Astrocyte of the cerebellum (primary cell): ENCODE data around the gene IKZF3.

ENCODE experiments used
- DNase-seq: peaks from one replicate; pipeline ENCODE4 v3.0.0-alpha.2; 2011; ENCODE audit warnings: low read depth
- H3K4me3 ChIP-seq: 2 replicates; pipeline ENCODE4 v1.5.1; 2011; ENCODE audit warnings: mild to moderate bottlenecking, low read depth, low read length, moderate library complexity
- in situ Hi-C: cut with HindIII; loops from 2 replicates; pipeline ENCODE4 v1.10.0; 2017; ENCODE audit warnings: low sequenced_read_pairs
- TF ChIP-seq, protein P1 (sequence below): IDR thresholded peaks from 2 replicates; pipeline ENCODE4 v1.5.1; 2012; ENCODE audit warnings: low read length, low read depth, moderate library complexity, mild to moderate bottlenecking; ENCODE audit errors: missing control alignments

Gene IKZF3

DNA sequence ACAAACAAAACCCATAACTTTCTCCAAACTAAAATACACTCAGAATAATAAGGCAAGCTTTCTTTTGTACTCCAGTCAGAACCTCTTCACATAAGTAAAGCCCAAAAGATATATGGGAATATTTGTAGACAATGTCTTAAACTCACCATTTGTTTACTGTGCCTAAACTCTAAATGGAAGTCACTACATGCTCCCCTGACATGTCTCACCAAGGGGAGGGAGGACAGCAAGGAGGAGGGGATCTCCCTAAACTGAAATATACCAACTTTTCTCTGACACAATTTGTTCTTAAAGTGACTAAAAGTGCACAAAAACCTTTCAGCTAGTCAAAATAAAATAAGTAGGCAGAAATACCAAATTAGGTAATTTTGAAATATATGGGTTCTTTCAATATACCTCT, 87.9 kb downstream of the IKZF3 start:
- DNase-seq, result no peak
- in situ Hi-C loops, result no loop called here
- no peak overlapping the region for H3K4me3 ChIP-seq
- TF ChIP-seq, protein P1, sequence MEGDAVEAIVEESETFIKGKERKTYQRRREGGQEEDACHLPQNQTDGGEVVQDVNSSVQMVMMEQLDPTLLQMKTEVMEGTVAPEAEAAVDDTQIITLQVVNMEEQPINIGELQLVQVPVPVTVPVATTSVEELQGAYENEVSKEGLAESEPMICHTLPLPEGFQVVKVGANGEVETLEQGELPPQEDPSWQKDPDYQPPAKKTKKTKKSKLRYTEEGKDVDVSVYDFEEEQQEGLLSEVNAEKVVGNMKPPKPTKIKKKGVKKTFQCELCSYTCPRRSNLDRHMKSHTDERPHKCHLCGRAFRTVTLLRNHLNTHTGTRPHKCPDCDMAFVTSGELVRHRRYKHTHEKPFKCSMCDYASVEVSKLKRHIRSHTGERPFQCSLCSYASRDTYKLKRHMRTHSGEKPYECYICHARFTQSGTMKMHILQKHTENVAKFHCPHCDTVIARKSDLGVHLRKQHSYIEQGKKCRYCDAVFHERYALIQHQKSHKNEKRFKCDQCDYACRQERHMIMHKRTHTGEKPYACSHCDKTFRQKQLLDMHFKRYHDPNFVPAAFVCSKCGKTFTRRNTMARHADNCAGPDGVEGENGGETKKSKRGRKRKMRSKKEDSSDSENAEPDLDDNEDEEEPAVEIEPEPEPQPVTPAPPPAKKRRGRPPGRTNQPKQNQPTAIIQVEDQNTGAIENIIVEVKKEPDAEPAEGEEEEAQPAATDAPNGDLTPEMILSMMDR, result no peak

DNA sequence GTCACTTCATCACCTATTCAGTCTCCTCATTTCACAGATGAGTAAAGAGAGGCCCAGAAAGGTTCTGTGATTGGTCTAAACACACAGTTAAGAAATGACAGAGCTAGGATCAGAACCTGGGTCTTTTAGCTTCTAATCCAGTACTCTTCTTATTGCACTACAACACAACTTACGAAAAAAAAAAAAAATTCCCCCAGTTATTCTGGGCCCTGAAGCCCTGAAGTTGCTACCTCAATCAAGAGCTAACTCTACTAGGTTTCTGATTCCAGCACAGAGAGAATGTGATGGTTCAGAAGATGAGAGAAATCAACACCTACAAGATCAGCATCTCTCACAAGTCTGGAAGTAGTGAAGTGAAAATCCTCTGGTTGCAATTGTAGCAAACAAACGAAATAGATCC, 89.1 kb downstream of the IKZF3 start:
- TF ChIP-seq, protein P1, result no peak
- H3K4me3 ChIP-seq, result no peak overlapping the region
- no peak for DNase-seq
- in situ Hi-C loops, result no loop called here

DNA sequence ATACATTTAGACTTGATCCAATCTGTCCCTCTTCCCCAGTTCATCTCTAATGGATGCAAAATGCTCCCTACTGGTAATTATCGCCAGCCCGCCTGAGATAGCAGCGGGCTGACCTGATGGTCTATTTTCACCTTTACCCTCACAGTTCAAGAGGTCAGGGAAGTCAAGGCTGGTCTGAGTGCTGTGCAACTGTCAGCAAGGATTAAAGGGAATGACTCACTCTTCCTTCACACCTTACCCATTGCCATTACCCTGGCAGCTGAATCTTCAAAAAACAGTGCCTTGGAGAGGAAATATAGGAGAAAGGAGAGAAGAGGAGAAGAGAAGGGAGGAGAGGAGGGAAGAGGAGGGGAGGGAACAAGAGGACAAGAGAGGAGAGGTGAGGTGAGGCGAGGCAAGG, 90.1 kb downstream of the IKZF3 start:
- DNase-seq, result no peak
- in situ Hi-C loops, result no loop called here
- TF ChIP-seq, protein P1, result no peak
- H3K4me3 ChIP-seq, result no peak overlapping the region

DNA sequence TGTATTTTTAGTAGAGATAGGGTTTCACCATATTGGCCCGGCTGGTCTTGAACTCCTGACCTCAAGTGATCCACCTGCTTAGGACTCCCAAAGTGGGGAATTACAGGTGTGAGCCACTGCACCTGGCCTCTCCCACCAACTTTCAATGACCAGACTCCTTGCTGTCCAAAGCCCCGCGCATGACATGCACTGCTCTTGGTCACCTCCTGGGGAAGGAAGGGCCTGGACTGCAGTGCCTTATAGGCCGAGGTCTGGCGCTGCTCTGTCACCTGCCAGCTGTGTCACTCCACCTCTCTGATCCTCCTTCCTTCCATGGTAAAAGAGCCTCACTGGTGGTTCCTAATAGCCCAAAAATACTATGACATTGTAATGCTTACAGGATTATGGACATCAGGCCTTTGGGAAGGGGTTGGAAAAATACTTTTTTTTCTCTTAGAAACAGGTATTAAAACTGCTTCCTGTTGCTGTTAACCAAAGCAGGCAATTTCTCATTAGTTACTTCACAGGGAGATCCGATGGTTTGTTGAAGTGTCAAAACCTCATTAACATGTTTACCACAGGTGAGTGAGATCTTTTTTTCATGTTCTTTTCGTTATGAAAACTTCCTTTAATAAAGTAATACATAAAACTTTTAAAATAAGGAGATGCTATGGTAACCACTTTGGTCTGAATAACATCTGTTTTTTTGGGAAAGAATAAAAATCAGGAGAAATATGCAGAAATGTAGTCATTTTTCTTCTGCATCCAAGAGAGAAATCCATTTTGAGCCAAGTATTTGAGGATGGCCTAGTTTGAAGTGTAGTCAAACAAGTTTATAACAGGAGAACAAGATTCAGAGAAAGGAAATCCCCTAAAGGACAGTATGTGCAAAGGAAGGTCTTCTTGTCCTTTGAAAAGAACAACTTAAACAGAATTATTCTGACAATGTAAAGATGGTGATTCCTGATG, 90.9 kb downstream of the IKZF3 start:
- in situ Hi-C loops, result no loop called here

DNA sequence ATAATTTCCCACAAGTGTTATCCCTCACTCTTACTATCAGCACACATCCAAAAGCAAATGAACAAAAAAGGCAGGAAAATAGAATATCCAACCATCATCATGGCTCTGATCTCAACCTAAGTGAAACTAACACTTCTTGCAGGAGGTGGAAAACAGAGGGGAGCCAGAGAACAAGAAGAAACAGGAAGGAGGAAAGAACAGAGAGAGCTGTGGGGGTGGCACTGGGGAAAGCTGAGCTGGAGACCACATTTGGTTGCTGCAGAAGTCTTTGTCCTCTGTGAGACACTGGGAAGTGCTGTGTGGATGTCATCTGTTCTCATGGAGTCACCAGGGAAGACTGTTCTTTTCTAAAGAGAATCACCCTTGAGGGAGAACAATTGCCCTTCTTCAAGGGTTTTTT, 91.7 kb downstream of the IKZF3 start:
- H3K4me3 ChIP-seq, result no peak overlapping the region
- in situ Hi-C loops, result no loop called here
- no peak for DNase-seq
- TF ChIP-seq, protein P1, result no peak

More for the DNA sequence above, 90.9 kb downstream of the IKZF3 start:
- TF ChIP-seq, protein P1, result no peak
- no peak overlapping the region for H3K4me3 ChIP-seq
- no peak for DNase-seq

DNA sequence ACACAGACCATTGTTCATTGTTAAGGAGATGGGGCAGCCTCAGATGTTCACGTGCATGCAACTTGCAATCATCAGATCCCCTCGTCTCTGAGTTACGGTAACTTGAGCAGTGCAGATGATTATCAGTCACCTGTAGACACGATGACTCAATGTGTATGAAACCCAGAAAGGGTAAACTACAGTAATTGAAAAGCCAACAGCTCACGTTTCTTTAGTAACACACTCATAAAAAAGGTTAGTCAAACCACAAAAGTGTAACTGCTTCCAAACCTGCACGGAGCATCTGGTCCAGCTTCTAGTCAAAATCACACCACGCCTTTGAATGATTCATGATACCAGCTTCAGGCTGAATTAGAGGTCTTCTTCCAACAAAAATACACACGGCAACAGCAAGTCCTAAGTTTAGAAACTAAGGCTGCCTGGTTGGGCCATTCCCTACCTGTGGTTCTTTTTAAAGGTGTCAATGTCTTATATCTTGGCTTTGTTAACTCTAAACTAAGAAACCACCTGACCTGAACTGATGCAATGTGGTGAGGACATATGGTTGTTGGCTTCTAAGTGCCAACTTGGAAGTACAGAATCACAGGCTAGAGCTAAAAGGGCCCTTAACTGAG, 94.0 kb downstream of the IKZF3 start:
- in situ Hi-C loops, result no loop called here
- TF ChIP-seq, protein P1, result no peak
- DNase-seq, result peak; percentile 43
- no peak overlapping the region for H3K4me3 ChIP-seq
